AG09309 (cell line): ENCODE data around the gene SLC39A10.

Experiments
- DNase-seq: peaks from one replicate; pipeline ENCODE4 v3.0.0-alpha.2; 2010; ENCODE audit warnings: low read depth
- H3K4me3 ChIP-seq: 2 replicates; pipeline ENCODE4 v1.5.1; 2011; ENCODE audit warnings: mild to moderate bottlenecking, low read depth, low read length, moderate library complexity; ENCODE audit not compliant: control insufficient read depth
- CTCF ChIP-seq: IDR thresholded peaks from 2 replicates; pipeline ENCODE4 v1.5.1; 2011; ENCODE audit warnings: mild to moderate bottlenecking, low read depth, low read length, inconsistent platforms; ENCODE audit not compliant: insufficient read depth, control insufficient read depth; ENCODE audit errors: missing control alignments

The SLC39A10 gene

GRCh38 chr2:195758846-195759245 lies 101.8 kb downstream of the SLC39A10 start:
- H3K4me3 ChIP-seq = no peak overlapping the region
- TF ChIP-seq CTCF = no peak
- DNase-seq = no peak

GRCh38 chr2:195759877-195760276 lies 102.9 kb downstream of the SLC39A10 start:
- no peak for TF ChIP-seq CTCF
- H3K4me3 ChIP-seq = no peak overlapping the region
- DNase-seq = no peak

GRCh38 chr2:195763866-195764265 lies 106.8 kb downstream of the SLC39A10 start:
- no peak overlapping the region for H3K4me3 ChIP-seq
- no peak for DNase-seq
- no peak for TF ChIP-seq CTCF

- no peak for TF ChIP-seq CTCF
- DNase-seq = no peak
- H3K4me3 ChIP-seq = no peak overlapping the region
Measured at GRCh38 chr2:195766691-195767090, 109.7 kb downstream of the SLC39A10 start.

GRCh38 chr2:195768431-195768830 lies 111.4 kb downstream of the SLC39A10 start:
- no peak overlapping the region for H3K4me3 ChIP-seq
- no peak for TF ChIP-seq CTCF
- DNase-seq = no peak

- no peak for DNase-seq
- no peak overlapping the region for H3K4me3 ChIP-seq
- no peak for TF ChIP-seq CTCF
Measured at GRCh38 chr2:195769975-195770374, 112.9 kb downstream of the SLC39A10 start.

GRCh38 chr2:195779491-195779890 lies 122.5 kb downstream of the SLC39A10 start:
- no peak for TF ChIP-seq CTCF
- DNase-seq = no peak

More at GRCh38 chr2:195779491-195779890, 122.5 kb downstream of the SLC39A10 start:
- no peak overlapping the region for H3K4me3 ChIP-seq
